Naive thymus-derived CD8-positive, alpha-beta T cell (primary cell): ENCODE data around the gene ZMIZ2. TPM values are rescaled to one million over a fixed set of nuclear protein-coding genes. Genes with fewer than 3 reads are reported as not detected.
"Not testable (repeated sequence)": the region's sequence is repeated elsewhere in the genome, so short reads cannot be mapped to it uniquely, and the experiment has no call there.

Source experiments
- ATAC-seq, 2 donors: fragments of 150-1000 bp; cut with Tn5 transposase in 1 of 2; sonication (Bioruptor Pico), chemical (Tn5 transposase) in 1 of 2; 1 replicate in 1 of 2; 2 replicates in 1 of 2; pipeline ENCODE4 v1.10.0; 2021; ENCODE audit warnings: mild to moderate bottlenecking in 2 of 2, moderate library complexity in 2 of 2
- POLR2A ChIA-PET: fragments of 350-600 bp; sonication (Branson Sonifier 250); formaldehyde crosslinking; loops from one replicate; lab custom pipeline; 2021; ENCODE audit warnings: antibody characterized with exemption; lab: Charles Lee
- DNase-seq, 10 donors: peaks; one replicate each; pipeline versions ENCODE4 v3.0.0 to v3.0.0-alpha.2; 2020 to 2022
- H3K27ac Mint-ChIP-seq, 10 donors: one replicate each; pipeline ENCODE4 v1.8.0; 2020 to 2022; ENCODE audit warnings: mild to moderate bottlenecking in 10 of 10, mixed read lengths in 10 of 10, moderate library complexity in 4 of 10, inconsistent platforms in 1 of 10
- H3K27me3 Mint-ChIP-seq, 5 donors: one replicate each; pipeline ENCODE4 v1.8.0; 2021 to 2022; ENCODE audit warnings: mixed read lengths in 5 of 5
- H3K36me3 Mint-ChIP-seq, 3 donors: one replicate each; pipeline ENCODE4 v1.8.0; 2020 to 2022; ENCODE audit warnings: mixed read lengths in 3 of 3, mild to moderate bottlenecking in 2 of 3, inconsistent platforms in 1 of 3
- H3K4me1 Mint-ChIP-seq, 4 donors: one replicate each; pipeline ENCODE4 v1.8.0; 2021 to 2022; ENCODE audit warnings: mixed read lengths in 4 of 4
- H3K4me3 Mint-ChIP-seq, 10 donors: one replicate each; pipeline ENCODE4 v1.8.0; 2020 to 2022; ENCODE audit warnings: mild to moderate bottlenecking in 10 of 10, mixed read lengths in 10 of 10, moderate library complexity in 6 of 10, inconsistent platforms in 1 of 10
- H3K9me3 Mint-ChIP-seq, 9 donors: one replicate each; pipeline ENCODE4 v1.8.0; 2020 to 2022; ENCODE audit warnings: mixed read lengths in 9 of 9, mild to moderate bottlenecking in 3 of 9, inconsistent platforms in 1 of 9, moderate library complexity in 1 of 9
- polyA plus RNA-seq, 3 donors: library from polyadenylated mRNA; unstranded; fragments of 300-500 nt; fragmentation: Illumina TruSeq; gene quantifications; one replicate each; pipeline ENCODE4 v1.2.3, GENCODE V29; 2021
- total RNA-seq, 8 experiments: library from RNA in 2 of 8; stranded (reverse) in 2 of 8; gene quantifications; one replicate each; pipeline ENCODE4 v1.2.3 and lab custom pipeline; 2021 to 2026

Gene ZMIZ2, protein sequence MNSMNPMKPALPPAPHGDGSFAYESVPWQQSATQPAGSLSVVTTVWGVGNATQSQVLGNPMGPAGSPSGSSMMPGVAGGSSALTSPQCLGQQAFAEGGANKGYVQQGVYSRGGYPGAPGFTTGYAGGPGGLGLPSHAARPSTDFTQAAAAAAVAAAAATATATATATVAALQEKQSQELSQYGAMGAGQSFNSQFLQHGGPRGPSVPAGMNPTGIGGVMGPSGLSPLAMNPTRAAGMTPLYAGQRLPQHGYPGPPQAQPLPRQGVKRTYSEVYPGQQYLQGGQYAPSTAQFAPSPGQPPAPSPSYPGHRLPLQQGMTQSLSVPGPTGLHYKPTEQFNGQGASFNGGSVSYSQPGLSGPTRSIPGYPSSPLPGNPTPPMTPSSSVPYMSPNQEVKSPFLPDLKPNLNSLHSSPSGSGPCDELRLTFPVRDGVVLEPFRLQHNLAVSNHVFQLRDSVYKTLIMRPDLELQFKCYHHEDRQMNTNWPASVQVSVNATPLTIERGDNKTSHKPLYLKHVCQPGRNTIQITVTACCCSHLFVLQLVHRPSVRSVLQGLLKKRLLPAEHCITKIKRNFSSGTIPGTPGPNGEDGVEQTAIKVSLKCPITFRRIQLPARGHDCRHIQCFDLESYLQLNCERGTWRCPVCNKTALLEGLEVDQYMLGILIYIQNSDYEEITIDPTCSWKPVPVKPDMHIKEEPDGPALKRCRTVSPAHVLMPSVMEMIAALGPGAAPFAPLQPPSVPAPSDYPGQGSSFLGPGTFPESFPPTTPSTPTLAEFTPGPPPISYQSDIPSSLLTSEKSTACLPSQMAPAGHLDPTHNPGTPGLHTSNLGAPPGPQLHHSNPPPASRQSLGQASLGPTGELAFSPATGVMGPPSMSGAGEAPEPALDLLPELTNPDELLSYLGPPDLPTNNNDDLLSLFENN
- total RNA-seq, result 100 to 1,000 TPM; 142 to 149 TPM
- 1 to 10 TPM; 2.6 to 8.1 (median 4.9) TPM for polyA plus RNA-seq
- 63.6 to 118 (median 78.9) reads per million in 6 experiments for total RNA-seq (lab: John Stamatoyannopoulos, UW)

DNA sequence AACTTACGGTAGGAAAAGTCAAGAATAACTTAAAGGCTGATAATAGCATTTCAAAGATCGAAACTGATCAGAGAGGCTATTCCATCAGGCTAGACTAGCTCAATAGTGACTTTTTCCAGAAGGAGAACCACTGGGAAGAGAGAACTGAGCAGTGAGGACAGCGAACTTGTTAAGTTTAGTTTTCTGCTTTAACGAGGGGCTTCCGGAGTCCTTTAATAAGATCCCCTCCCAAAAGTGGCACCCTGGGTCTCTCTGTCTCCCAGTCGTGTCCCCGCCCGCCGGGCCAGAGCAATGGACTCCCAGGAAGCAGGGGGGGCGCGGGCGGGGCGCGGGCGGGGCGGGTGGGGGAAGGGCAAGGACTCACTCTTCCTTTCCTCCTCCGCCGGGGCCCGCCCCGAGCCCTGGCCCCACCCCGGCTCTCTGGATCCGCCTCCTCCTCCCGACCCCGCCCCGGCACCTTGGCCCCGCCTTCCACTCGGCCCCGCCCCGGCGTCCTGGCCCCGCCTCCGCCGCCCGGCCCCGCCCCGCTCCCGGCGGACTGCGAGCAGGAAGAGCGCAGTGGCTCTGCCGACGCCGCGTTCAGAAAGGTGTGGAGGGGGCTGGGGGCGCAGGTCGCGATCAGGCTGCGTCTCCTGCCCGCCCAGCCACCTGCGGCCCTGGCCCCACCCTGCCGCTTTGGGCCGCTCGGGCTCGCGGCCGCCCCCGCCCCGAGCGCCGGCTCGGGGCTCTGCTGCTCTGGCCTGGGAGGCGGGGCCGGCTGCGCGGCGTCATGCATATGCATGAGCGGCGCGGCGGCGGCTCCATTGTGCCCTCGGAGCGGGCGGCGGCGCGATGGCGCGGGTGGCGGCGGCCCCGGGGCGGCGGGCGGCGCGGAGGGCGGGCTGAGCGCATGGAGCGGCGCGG lies at the start of gene ZMIZ2:
TSS of gene ZMIZ2 (plus strand) at position 803 of the 903 bp plus-strand sequence. CDS start 7,403 bp downstream, outside the sequence.
- POLR2A ChIA-PET, result interaction anchor here (0.7 to 3.8 kb wide), 8 partner anchors 9 to 175 kb away, joined by 3 to 28 read pairs (median 6); partner anchors contain the start of genes DDX56, OGDH and PPIA
- Mint-ChIP-seq H3K4me1 (peaks cover 29 to 45% (median 40%) of the 10 kb centered on the region in 4 donors), H3K9me3 (no peaks in the 10 kb centered on the region), H3K4me3 (peak within 1 kb of the TSS; percentile 80 to 95 (median 87)), H3K27ac (peak within 1 kb of the TSS; percentile 85 to 97 (median 90)), H3K36me3 (peaks cover 0 to 5% (median 0%) of the 10 kb centered on the region in 3 donors), H3K27me3 (no peaks in the 10 kb centered on the region)
- ATAC-seq (peak; percentile 82 to 85), DNase-seq (peak; percentile 81 to 99 (median 93))

DNA sequence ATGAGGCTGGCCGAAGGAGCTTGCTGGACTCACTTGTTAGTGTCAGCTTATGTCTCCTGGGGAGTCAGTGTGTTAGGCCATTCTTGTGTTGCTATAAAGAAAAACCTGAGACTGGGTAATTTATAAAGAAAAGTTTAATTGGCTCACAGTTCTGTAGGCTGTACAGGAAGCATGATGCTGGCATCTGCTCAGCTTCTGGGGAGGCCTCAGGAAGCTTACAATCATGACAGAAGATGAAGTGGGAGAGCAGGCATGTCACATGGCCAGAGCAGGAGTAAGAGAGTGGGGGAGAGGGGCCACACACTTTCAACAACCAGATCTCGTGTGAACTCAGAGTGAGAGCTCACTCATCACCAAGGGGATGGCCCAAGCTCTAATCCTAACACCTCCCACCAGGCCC lies 49.0 kb upstream of the ZMIZ2 start:
- Mint-ChIP-seq H3K36me3 (peaks cover 0 to 83% (median 56%) of the 10 kb centered on the region in 3 donors), H3K27ac (peak overlapping the region in 2 of 10 donors; percentile 78 to 80)
- ATAC-seq, H3K4me3 Mint-ChIP-seq, POLR2A ChIA-PET, DNase-seq, H3K27me3 Mint-ChIP-seq, H3K9me3 Mint-ChIP-seq, H3K4me1 Mint-ChIP-seq: not testable (repeated sequence)

DNA sequence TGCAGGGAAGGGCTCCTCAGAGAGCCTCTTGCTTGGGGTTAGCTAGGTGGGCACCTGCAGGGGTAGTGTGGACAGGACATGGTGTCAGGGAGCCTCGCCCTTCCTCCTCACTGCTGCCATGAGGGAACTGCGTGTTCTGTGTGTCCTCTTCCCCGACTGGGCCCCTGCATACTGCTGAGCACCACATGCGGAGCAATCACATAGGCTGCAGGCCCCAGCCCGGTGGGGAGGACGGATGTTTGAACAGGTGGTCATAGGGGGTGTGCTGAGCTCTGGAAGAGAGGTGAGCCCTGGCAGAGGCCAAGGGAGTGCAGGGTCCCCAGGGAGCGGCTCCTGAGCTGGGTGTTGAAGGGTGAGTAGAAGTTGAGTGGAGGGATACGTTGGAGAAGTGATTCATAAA lies 48.3 kb upstream of the ZMIZ2 start:
- no peak overlapping the region for H3K4me3 Mint-ChIP-seq
- H3K27ac Mint-ChIP-seq, result peak overlapping the region in 1 of 10 donors; percentile 66
- peaks cover 0 to 83% (median 54%) of the 10 kb centered on the region in 3 donors for H3K36me3 Mint-ChIP-seq
- ATAC-seq, result no peak
- H3K27me3 Mint-ChIP-seq, result no peaks in the 10 kb centered on the region
- no peaks in the 10 kb centered on the region for H3K4me1 Mint-ChIP-seq
- no peak for DNase-seq
- H3K9me3 Mint-ChIP-seq, result no peaks in the 10 kb centered on the region
- POLR2A ChIA-PET, result interaction anchor here (0.7 kb wide), 1 partner anchor 149 kb away, joined by 3 read pairs; no protein-coding TSS in a partner anchor

DNA sequence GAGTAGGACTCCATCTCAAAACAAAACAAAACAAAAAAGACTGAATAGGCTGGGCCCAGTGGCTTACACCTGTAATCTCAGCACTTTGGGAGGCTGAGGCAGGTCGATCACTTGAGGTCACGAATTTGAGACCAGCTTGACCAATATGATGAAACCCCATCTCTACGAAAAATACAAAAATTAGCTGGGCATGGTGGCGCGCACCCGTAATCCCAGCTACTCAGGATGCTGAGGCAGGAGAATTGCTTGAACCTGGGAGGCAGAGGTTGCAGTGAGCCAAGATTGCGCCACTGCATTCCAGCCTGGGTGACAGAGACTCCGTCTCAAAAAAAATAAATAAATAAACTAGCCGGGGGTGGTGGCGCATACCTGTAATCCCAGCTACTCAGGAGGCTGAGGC lies 45.3 kb upstream of the ZMIZ2 start:
- Mint-ChIP-seq H3K27ac (peak overlapping the region in 1 of 10 donors; percentile 37), H3K36me3 (peaks cover 0 to 67% (median 39%) of the 10 kb centered on the region in 3 donors)
- H3K9me3 Mint-ChIP-seq, H3K4me1 Mint-ChIP-seq, H3K4me3 Mint-ChIP-seq, POLR2A ChIA-PET, DNase-seq, ATAC-seq, H3K27me3 Mint-ChIP-seq: not testable (repeated sequence)

DNA sequence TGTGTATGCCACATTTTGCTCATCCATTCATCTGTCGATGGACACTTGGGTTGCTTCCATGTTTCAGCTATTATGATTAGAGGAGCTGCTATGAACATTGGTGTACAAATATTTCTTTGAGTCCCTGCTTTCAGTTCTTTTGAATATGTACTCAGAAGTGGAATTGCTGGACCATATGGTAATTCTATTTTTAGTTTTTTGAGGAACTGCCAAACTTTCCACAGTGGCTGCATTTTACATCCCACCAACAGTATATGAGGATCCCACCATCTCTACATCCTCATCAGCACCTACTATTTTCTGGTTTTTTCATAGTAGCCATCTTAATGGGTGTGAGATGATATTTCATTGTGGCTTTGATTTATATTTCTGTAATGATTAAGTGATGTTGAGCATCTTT lies 44.7 kb upstream of the ZMIZ2 start:
- Mint-ChIP-seq H3K4me3 (no peak overlapping the region), H3K36me3 (peaks cover 0 to 64% (median 39%) of the 10 kb centered on the region in 3 donors)

DNA sequence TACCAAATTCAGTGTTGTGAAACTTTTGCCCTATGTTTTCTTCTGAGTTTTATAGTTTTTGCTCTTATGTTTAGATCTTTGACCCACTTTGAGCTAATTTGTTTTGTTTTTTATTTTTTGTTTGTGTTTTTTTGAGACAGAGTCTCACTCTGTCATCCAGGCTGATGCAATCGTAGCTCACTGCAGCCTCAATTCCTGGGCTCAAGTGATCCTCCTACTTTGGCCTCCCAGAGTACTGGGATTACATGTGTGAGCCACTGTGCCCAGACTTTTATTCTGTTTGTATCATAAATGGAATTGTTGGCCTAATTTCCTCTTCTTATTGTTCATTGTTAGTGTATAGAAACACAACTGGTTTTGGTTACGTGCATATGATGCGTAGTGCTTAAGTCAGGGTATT lies 43.2 kb upstream of the ZMIZ2 start:
- no peak overlapping the region for H3K4me3 Mint-ChIP-seq
- H3K4me1 Mint-ChIP-seq, result no peaks in the 10 kb centered on the region
- H3K9me3 Mint-ChIP-seq, result no peaks in the 10 kb centered on the region
- DNase-seq (no peak), ATAC-seq (no peak)
- H3K27me3 Mint-ChIP-seq, result no peaks in the 10 kb centered on the region
- POLR2A ChIA-PET, result no interaction called here
- H3K36me3 Mint-ChIP-seq, result peaks cover 0 to 56% (median 28%) of the 10 kb centered on the region in 3 donors
- peak overlapping the region in 2 of 10 donors; percentile 4 to 39 for H3K27ac Mint-ChIP-seq

More for the DNA sequence above, 44.7 kb upstream of the ZMIZ2 start:
- Mint-ChIP-seq H3K27me3 (no peaks in the 10 kb centered on the region), H3K4me1 (no peaks in the 10 kb centered on the region), H3K9me3 (no peaks in the 10 kb centered on the region), H3K27ac (no peak overlapping the region)
- ATAC-seq, result no peak
- POLR2A ChIA-PET, result no interaction called here
- no peak for DNase-seq

DNA sequence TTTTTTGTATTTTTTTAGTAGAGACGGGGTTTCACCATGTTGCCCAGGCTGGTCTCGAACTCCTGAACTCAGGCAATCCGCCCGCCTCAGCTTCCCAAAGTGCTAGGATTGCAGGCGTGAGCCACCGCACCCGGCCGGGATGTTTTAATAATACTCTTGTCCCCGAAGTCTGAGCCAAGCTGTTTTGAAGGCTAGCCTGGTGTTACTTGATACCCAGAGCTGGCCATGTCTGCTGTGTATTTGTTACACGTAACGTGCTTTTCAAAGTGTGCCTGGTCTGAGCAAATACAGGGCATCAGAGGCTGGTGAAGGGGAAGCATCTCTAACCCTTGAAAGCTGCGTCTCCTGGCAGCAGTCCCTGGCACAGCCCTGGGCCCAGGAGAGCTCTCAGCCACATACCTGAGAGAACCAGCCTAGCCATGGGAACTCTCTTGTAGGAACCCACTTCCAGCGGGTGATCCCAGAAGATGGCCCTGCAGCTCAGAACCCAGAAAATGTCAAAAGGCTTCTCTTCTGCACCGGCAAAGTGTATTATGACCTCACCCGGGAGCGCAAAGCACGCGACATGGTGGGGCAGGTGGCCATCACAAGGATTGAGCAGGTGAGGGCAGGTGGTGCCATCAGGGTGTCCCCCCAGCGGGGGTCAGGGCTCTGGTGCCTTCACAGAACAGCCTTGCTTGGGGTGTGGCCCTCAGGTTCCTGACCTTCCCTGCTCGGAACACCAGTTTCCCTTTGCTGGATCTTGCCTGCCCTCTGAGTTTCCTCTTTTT lies 41.7 kb upstream of the ZMIZ2 start:
- DNase-seq, result no peak
- H3K4me3 Mint-ChIP-seq, result no peak overlapping the region
- peaks cover 0 to 41% (median 16%) of the 10 kb centered on the region in 3 donors for H3K36me3 Mint-ChIP-seq
- no peaks in the 10 kb centered on the region for H3K27me3 Mint-ChIP-seq
- no peaks in the 10 kb centered on the region for H3K9me3 Mint-ChIP-seq
- peaks cover under 1 to 3% (median 3%) of the 10 kb centered on the region in 4 donors for H3K4me1 Mint-ChIP-seq
- peak overlapping the region in 1 of 10 donors; percentile 41 for H3K27ac Mint-ChIP-seq
- no peak for ATAC-seq
- POLR2A ChIA-PET, result no interaction called here

DNA sequence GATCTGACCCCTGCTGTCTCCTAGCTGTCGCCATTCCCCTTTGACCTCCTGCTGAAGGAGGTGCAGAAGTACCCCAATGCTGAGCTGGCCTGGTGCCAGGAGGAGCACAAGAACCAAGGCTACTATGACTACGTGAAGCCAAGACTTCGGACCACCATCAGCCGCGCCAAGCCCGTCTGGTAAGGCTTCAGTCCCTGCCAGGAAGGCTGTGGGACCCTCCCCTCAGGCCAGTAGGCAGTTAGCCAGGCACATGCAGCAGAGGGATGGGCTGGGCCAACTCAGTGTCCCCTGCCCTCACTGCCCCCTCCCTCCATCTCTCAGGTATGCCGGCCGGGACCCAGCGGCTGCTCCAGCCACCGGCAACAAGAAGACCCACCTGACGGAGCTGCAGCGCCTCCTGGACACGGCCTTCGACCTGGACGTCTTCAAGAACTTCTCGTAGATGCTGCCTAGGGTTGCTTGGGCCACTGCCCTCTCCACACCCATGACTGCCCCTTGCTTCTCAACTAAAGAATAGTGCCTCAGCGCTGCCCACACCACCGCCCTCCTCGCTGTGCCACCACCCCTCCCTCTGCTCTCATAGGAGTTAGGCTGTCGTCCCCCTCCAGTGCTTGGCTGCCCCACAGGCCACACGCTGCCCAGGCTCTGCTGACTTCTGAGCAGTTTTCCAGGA lies 41.0 kb upstream of the ZMIZ2 start:
- peaks cover 5 to 8% (median 7%) of the 10 kb centered on the region in 4 donors for H3K4me1 Mint-ChIP-seq
- ATAC-seq (no peak), DNase-seq (no peak)
- POLR2A ChIA-PET, result no interaction called here
- H3K36me3 Mint-ChIP-seq, result peaks cover 0 to 37% (median 14%) of the 10 kb centered on the region in 3 donors
- no peaks in the 10 kb centered on the region for H3K27me3 Mint-ChIP-seq
- H3K27ac Mint-ChIP-seq, result peak overlapping the region in 4 of 10 donors; percentile 19 to 85 (median 60)
- no peaks in the 10 kb centered on the region for H3K9me3 Mint-ChIP-seq
- H3K4me3 Mint-ChIP-seq, result no peak overlapping the region

DNA sequence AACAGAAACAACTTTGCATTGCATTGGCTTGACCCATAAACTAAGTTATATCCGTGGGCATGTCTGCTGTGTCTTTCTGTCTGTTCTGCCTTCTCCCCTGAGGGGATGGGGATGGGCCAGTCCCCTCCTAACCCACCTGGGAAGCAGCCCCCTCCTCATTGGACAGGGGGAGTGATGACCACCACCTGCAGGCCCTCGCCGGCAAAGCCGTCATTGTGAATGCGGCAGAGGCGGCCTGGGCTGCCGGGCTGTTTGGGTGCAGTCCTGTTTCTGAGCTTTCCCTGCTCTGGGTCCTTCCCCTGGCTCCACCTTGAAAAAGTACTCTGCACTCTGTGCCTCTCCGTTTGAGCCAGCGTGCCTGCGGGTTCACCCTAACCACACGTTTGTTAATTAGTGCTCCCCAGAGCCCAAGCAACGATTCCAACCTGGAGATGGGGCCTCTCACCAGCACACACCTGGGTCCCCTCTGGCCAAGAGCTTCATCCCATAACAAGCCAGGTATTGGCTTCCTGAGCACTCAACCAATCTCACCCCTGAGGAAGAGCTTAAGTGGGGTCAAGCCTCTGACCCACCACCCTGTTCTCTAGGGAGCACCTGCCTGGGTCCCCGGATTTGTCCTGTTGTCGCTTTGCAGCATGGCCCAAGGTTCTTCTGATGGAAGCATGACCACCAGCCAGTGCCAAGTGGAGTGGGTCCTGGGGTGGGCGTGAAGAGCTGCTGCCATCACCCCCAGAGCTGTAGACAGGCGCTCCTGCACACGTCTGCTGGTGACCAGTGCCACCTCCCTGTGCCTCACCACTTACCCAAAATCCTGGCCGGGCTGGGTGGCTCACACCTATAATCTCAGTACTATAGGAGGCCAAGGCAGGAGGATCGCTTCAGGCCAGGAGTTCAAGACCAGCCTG lies 39.4 kb upstream of the ZMIZ2 start:
- ATAC-seq (no peak), DNase-seq (no peak)
- Mint-ChIP-seq H3K36me3 (peaks cover 0 to 28% (median 6%) of the 10 kb centered on the region in 3 donors), H3K4me1 (peaks cover 5 to 9% (median 8%) of the 10 kb centered on the region in 4 donors), H3K27ac (peak overlapping the region in 8 of 10 donors; percentile 14 to 88 (median 60)), H3K9me3 (no peaks in the 10 kb centered on the region), H3K4me3 (no peak overlapping the region), H3K27me3 (no peaks in the 10 kb centered on the region)
- POLR2A ChIA-PET, result interaction anchor here (0.6 kb wide), 1 partner anchor 434 kb away, joined by 6 read pairs; no protein-coding TSS in a partner anchor
